Fibroblast of mammary gland (primary cell): ENCODE data around the gene ADRA2B.

Experiments used
- DNase-seq: peaks from one replicate; pipeline ENCODE4 v3.0.0-alpha.2; 2010; ENCODE audit warnings: low read depth
- H3K4me3 ChIP-seq: 2 replicates; pipeline ENCODE4 v1.5.1; 2011; ENCODE audit warnings: low read depth, mild to moderate bottlenecking, low read length, moderate library complexity; ENCODE audit not compliant: control insufficient read depth
- TF ChIP-seq, protein P1 (sequence below): conservative IDR thresholded peaks from 2 replicates; pipeline ENCODE4 v1.5.1; 2011; ENCODE audit warnings: low read depth, low read length, inconsistent platforms; ENCODE audit not compliant: control insufficient read depth, insufficient read depth

Gene ADRA2B

DNA sequence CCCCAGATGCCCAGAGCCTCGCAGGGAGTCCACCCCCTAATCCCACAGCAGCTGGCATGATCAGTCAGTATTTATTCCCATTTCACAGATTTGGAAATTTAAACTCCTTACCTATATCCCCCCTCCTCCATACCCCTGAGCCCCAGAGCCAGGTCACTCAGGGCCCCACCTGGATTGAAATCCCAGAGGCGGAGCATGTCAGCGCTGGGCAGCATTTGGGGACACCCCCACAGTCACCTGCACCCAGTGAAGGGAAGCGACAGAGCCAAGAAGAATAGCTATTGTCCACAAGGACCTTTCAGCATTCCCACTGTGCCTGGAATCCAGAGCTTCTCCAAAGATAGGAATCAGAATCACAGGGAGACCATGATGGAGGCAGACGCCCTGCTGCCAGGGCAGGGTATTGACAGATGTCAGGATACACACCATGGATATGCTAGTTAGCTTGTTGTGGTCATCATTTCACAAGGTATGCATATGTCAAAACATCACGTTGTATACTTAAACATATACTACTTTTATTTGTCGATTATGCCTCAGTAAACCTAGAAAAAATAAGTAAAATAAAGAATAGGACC lies 22.9 kb upstream of the ADRA2B start:
- TF ChIP-seq, protein P1, sequence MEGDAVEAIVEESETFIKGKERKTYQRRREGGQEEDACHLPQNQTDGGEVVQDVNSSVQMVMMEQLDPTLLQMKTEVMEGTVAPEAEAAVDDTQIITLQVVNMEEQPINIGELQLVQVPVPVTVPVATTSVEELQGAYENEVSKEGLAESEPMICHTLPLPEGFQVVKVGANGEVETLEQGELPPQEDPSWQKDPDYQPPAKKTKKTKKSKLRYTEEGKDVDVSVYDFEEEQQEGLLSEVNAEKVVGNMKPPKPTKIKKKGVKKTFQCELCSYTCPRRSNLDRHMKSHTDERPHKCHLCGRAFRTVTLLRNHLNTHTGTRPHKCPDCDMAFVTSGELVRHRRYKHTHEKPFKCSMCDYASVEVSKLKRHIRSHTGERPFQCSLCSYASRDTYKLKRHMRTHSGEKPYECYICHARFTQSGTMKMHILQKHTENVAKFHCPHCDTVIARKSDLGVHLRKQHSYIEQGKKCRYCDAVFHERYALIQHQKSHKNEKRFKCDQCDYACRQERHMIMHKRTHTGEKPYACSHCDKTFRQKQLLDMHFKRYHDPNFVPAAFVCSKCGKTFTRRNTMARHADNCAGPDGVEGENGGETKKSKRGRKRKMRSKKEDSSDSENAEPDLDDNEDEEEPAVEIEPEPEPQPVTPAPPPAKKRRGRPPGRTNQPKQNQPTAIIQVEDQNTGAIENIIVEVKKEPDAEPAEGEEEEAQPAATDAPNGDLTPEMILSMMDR = no peak
- no peak for DNase-seq
- H3K4me3 ChIP-seq = no peak overlapping the region

DNA sequence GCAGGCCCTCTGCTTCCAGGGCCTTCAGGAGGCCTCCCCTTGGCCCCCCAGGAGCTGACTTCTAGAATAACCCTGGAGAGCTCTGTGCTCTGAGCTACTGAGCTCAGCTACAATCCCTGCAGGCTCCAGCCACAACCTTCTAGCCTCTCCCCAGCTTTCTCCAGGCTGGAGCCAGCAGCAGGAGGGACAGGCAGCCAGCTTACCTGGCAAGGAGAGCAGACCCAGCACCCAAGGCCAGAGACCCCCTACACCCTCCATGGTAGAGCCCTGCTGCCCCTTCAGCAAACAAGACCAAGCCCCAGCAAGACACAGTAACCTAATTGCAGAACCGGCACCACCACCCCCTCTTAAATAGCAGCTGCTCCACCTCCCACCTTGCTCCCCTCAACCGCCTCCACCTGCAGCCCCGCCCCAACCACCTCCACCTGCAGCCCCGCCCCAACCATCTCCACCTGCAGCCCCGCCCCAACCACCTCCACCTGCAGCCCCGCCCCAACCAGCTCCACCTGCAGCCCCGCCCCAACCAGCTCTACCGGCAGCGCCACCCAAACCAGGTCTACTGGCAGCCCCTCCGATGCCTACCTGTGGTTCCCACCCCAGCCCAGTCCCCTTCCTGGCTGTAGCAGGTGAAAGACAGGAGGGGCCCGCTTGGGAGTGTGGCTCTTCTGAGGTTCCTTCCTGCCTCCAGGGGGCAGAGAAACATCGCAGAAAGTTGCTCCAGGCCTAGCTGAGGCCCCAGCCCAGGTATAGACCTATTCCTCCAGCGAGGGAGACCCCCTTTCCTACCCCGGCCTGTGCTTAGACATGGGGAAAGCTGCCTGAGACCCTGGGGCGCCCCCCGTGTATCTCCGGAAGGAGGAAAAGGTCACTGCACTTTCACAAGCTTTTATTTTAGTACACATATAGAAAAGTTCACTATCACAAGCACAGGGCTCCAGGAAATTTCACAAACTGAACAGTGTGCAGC lies 22.1 kb upstream of the ADRA2B start, which contains the start of gene ASTL:
TSS of gene ASTL (minus strand) at position 324 of the 967 bp plus-strand sequence. CDS start at position 258, 66 bp downstream.
- DNase-seq = peak; percentile 11
- TF ChIP-seq, protein P1 = peak; percentile 51
- H3K4me3 ChIP-seq = no peak within 1 kb of the TSS

DNA sequence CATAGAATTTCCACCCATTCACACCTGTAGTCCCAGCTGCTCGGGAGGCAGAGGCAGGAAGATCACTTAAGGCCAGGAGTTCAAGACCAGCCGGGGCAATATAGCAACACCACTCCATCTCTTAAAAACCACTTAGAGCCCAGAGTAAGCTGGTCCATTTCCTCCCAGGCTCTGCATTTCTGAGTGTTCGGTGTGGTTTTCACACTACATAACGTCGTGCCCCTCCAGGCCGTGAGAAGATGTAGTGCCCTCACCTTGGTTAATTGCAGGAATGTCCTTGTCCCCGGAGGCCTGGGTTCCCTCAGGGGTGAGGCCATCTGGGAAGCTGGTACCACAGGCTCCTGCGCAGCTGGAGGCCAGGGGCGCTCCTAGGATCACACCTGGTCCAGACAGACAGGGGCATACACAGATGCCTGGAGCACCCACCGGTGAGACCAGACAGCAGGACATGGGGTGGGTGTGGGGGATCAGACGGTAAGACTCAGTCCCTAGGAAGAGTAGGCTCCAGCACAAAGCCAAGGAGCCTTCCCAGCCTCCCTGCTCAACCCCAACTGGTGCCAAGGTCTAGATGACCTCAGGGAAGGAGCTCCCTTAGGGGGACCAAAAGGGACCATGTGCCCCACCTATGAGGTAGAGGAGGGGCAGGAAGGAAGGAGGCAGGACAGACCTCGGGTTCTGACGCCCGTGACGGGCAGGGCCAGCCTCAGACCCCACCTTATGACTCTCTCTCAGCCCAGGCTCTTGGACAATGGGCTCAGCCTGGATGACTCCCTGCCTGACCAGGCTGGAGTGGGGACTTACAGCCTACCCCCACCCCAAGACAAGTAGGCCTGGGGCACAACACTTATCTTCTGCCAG lies 21.2 kb upstream of the ADRA2B start:
- no peak for DNase-seq
- TF ChIP-seq, protein P1 = no peak
- no peak overlapping the region for H3K4me3 ChIP-seq

DNA sequence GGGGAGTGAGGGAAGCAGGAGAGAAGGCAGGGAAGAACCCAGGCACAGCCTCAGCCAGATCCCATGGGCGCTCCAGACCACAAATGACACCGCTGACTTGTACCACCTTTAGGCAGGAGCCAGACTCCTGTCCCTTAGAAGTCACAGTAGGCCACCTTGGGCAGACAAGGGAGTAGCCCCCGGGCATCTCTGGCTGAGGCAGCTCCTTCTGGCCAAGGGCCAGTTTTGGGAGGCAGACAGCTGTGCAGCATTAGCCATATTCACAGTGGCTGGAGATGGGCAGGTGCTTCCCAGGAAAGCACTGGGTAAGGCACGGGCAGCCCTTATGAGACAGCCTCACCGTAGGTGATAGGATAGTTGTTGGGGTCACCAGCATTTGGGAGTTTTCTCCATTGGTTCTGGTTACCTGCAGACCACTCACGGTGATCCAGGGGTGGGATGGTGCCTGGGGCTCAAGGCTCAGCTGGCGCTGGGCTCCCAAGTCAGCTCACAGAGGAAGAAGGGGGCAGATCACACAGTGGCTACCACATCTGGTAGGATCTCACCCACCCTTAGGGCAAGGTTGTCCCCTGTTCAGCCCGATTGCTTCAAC lies 19.9 kb upstream of the ADRA2B start:
- DNase-seq = no peak
- TF ChIP-seq, protein P1 = no peak
- H3K4me3 ChIP-seq = no peak overlapping the region

DNA sequence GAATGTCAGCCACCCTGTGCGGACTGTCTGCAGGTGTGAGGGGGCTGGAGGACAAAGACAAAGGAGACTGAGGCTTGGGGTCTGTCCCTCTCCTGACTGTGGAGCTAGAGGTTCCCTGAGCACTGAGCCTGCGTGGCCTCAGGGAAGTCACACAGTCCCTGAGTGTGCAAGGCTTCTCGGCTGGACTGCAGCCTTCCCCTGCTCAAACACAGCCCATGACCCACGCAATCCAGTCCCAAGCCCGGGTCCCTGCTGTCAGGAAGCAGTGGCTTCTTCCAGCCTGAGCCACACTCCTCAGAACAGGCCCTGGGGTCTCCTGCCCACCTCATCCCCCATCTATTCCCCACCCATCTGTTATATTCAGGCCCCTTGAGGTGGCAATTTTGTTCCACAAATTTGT lies 19.2 kb upstream of the ADRA2B start:
- no peak overlapping the region for H3K4me3 ChIP-seq
- DNase-seq = no peak
- TF ChIP-seq, protein P1 = no peak

DNA sequence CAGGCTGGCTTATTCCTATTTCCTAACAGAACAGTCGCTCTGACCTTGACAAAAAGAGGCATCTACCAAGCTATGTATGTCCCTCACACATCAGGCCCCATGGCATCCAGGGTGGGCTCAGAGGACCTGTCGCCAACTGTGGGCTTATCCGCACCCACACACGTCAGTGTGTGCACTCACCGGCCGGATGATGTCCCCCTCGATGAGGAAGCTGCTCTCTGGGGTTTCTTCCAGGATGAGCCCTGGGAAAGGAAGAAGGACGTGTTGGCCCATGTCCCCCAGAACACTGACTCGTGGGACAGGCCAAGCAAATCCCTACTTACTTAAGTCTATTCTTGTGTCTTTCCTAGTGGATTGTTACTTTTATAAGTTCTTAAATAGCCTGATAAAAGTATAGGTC lies 18.8 kb upstream of the ADRA2B start:
- DNase-seq = no peak
- no peak overlapping the region for H3K4me3 ChIP-seq
- TF ChIP-seq, protein P1 = no peak
